ENCODE results near the gene PFDN5.

The PFDN5 gene

DNA sequence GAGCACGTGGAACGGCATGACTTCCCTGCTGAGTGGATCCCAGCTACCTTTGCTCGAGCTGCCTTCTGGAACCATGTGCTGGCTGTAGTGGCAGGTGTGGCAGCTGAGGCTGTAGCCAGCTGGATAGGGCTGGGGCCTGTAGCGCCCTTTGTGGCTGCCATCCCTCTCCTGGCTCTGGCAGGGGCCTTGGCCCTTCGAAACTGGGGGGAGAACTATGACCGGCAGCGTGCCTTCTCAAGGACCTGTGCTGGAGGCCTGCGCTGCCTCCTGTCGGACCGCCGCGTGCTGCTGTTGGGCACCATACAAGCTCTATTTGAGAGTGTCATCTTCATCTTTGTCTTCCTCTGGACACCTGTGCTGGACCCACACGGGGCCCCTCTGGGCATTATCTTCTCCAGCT, 42.0 kb upstream of the PFDN5 start:
- no peaks in the 10 kb centered on the region for H3K27me3 ChIP-seq (ENCODE audit: insufficient read depth, low read length)
- H3K9me2 ChIP-seq (ENCODE audit: low read depth, low read length), result no peaks in the 10 kb centered on the region
- peak overlapping the region; percentile 94 for H3K4me3 ChIP-seq (ENCODE audit: low read depth, low read length, poor library complexity, severe bottlenecking)
- no peaks in the 10 kb centered on the region for H4K20me1 ChIP-seq (ENCODE audit: insufficient read depth, low read length)
- peaks cover 13% of the 10 kb centered on the region; the same call in 1 of the 2 replicates for H3K36me3 ChIP-seq (ENCODE audit: insufficient read depth, low read length)
- H3K9me3 ChIP-seq (ENCODE audit: low read length), result no peaks in the 10 kb centered on the region
- peak overlapping the region; percentile 93; the same call in 1 of the 2 replicates for H3K9ac ChIP-seq (ENCODE audit: low read length)
- peaks cover 32% of the 10 kb centered on the region for H3K4me1 ChIP-seq (ENCODE audit: insufficient read depth, low read length, severe bottlenecking)
- no peak for TF ChIP-seq CTCF (IDR thresholded peaks at IDR 0.05; ENCODE audit: low read length)
- no peak overlapping the region for H2AFZ ChIP-seq (ENCODE audit: low read length)
- no peaks in the 10 kb centered on the region for H3F3A ChIP-seq (ENCODE audit: insufficient read depth, low read length)
- no peaks in the 10 kb centered on the region for H3K79me2 ChIP-seq (ENCODE audit: insufficient read depth, low read length)
- H3K4me2 ChIP-seq (ENCODE audit: low read length), result peak overlapping the region; percentile 93
- no peak overlapping the region for H3K27ac ChIP-seq (ENCODE audit: low read depth, low read length, poor library complexity, severe bottlenecking)

- Histone ChIP-seq H4K20me1 (ENCODE audit: insufficient read depth, low read length) (no peaks in the 10 kb centered on the region), H3K9me2 (ENCODE audit: low read depth, low read length) (no peaks in the 10 kb centered on the region), H3K4me3 (ENCODE audit: low read depth, low read length, poor library complexity, severe bottlenecking) (no peak overlapping the region), H3K36me3 (ENCODE audit: insufficient read depth, low read length) (peaks cover 13% of the 10 kb centered on the region; the same call in 1 of the 2 replicates), H3K4me1 (ENCODE audit: insufficient read depth, low read length, severe bottlenecking) (peaks cover 32% of the 10 kb centered on the region), H3K27me3 (ENCODE audit: insufficient read depth, low read length) (no peaks in the 10 kb centered on the region), H3K9ac (ENCODE audit: low read length) (no peak overlapping the region), H3F3A (ENCODE audit: insufficient read depth, low read length) (no peaks in the 10 kb centered on the region), H3K27ac (ENCODE audit: low read depth, low read length, poor library complexity, severe bottlenecking) (peak overlapping the region; percentile 38), H2AFZ (ENCODE audit: low read length) (no peak overlapping the region), H3K79me2 (ENCODE audit: insufficient read depth, low read length) (no peaks in the 10 kb centered on the region), H3K9me3 (ENCODE audit: low read length) (no peaks in the 10 kb centered on the region), H3K4me2 (ENCODE audit: low read length) (no peak overlapping the region)
- no peak for TF ChIP-seq EZH2 (IDR thresholded peaks at IDR 0.05; ENCODE audit: borderline replicate concordance, low read length)
- no peak for TF ChIP-seq CTCF (IDR thresholded peaks at IDR 0.05; ENCODE audit: low read length)
These were observed 40.4 kb upstream of the PFDN5 start for GRCh38 chr12:53254816-53255545.

DNA sequence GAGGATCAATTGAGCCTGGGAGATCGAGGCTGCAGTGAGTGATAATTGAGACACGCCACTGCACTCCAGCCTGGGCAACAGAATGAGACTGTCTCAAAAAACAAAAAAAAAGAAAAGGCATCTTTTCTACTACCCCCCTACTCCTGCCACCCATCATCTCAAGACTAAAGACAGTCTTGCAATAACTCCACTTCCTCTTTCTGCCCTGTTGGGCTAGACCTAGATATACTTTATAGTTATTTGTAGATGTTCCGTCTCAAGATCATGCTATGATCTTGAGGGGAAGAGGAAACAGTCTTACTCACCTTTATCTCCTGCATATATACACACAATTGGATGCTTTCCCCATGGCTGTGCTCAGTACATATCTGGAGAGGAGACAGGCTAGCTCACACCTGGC, 39.3 kb upstream of the PFDN5 start:
- no peak overlapping the region for H2AFZ ChIP-seq (ENCODE audit: low read length)
- H3K9me2 ChIP-seq (ENCODE audit: low read depth, low read length), result no peaks in the 10 kb centered on the region
- H3K4me3 ChIP-seq (ENCODE audit: low read depth, low read length, poor library complexity, severe bottlenecking), result no peak overlapping the region
- H3K9me3 ChIP-seq (ENCODE audit: low read length), result no peaks in the 10 kb centered on the region
- 0 out of 2 replicates have a peak overlapping the region, but pooled peaks have one; percentile 0 for H3K4me2 ChIP-seq (ENCODE audit: low read length)
- TF ChIP-seq EZH2 (IDR thresholded peaks at IDR 0.05; ENCODE audit: borderline replicate concordance, low read length) (no peak), CTCF (IDR thresholded peaks at IDR 0.05; ENCODE audit: low read length) (no peak)
- H3K27me3 ChIP-seq (ENCODE audit: insufficient read depth, low read length), result no peaks in the 10 kb centered on the region
- no peaks in the 10 kb centered on the region for H4K20me1 ChIP-seq (ENCODE audit: insufficient read depth, low read length)
- peak overlapping the region; percentile 38 for H3K27ac ChIP-seq (ENCODE audit: low read depth, low read length, poor library complexity, severe bottlenecking)
- H3F3A ChIP-seq (ENCODE audit: insufficient read depth, low read length), result no peaks in the 10 kb centered on the region
- H3K79me2 ChIP-seq (ENCODE audit: insufficient read depth, low read length), result no peaks in the 10 kb centered on the region
- peaks cover 13% of the 10 kb centered on the region; the same call in 1 of the 2 replicates for H3K36me3 ChIP-seq (ENCODE audit: insufficient read depth, low read length)
- H3K4me1 ChIP-seq (ENCODE audit: insufficient read depth, low read length, severe bottlenecking), result peaks cover 31% of the 10 kb centered on the region
- H3K9ac ChIP-seq (ENCODE audit: low read length), result no peak overlapping the region

Data from OCI-LY1 (cell line).